ENCODE data around the gene SCYL3.
"Not testable (repeated sequence)": the region's sequence is repeated elsewhere in the genome, so short reads cannot be mapped to it uniquely, and the experiment has no call there.

The SCYL3 gene, protein sequence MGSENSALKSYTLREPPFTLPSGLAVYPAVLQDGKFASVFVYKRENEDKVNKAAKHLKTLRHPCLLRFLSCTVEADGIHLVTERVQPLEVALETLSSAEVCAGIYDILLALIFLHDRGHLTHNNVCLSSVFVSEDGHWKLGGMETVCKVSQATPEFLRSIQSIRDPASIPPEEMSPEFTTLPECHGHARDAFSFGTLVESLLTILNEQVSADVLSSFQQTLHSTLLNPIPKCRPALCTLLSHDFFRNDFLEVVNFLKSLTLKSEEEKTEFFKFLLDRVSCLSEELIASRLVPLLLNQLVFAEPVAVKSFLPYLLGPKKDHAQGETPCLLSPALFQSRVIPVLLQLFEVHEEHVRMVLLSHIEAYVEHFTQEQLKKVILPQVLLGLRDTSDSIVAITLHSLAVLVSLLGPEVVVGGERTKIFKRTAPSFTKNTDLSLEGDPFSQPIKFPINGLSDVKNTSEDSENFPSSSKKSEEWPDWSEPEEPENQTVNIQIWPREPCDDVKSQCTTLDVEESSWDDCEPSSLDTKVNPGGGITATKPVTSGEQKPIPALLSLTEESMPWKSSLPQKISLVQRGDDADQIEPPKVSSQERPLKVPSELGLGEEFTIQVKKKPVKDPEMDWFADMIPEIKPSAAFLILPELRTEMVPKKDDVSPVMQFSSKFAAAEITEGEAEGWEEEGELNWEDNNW

GRCh38 chr1:169893645-169894423, at the start of gene SCYL3:
Gene SCYL3, minus strand, starts transcription at chr1:169893896. Its CDS starts 5,056 bp downstream, at chr1:169888840.
- DNase-seq, result peak; percentile 84 to 94

DNA sequence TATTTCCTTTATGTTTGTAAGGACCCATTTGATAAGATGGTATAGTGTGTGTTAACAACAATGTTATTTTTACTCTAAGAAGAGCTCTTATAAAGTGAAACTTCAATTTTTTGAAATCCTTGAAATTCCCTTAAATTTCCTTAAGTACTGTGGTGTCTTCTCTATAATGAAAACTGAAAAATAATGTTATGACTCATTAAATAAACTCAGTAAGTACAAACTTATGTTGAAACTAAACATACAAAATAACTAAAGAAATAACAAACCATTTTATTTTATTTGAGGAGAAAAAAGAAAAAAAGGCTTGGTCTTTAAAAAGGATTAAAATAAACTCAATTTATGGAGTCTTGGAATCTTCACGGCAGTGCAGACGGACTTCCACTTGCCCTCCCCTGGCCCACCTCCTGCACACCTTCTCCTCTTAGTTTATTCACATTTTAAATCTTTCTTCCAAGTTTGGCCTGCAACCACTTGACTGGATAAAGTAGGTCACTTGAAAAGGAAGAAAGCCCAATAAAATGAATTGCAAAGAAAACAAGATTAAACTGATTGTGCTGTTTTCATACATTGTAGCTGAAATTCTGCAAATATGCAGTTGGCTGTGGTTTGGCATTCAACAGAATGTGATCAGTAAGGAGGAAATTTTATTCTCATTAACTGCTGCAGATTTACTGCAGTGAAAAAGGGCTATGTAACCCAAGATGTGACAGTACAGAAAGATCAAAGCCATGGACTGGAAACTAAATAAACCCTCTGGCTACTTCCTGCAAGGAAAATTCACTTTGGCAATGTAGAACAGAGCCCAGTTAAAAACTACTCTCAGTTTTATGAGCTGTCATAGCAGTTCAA, 48.5 kb upstream of the SCYL3 start:
- DNase-seq, result no peak

GRCh38 chr1:169933984-169934725, 40.5 kb upstream of the SCYL3 start:
- no peak for DNase-seq

- no peak for DNase-seq
Measured at GRCh38 chr1:169931795-169932231, 38.1 kb upstream of the SCYL3 start.

DNA sequence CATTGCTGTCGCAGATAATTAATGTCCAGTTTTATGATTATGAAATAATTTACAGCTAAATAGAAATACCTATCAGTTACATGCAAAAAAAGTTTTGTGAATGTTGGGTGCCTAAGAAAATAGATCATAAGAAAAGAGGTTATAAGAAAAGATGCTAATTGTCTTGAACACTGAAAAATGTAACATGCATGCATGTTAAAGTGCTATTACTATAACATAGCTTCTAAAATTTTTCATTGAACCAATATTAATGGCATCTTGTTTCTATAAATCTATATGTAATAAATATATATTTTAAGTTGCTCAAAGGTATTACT, 35.5 kb upstream of the SCYL3 start:
- DNase-seq, result no peak

DNA sequence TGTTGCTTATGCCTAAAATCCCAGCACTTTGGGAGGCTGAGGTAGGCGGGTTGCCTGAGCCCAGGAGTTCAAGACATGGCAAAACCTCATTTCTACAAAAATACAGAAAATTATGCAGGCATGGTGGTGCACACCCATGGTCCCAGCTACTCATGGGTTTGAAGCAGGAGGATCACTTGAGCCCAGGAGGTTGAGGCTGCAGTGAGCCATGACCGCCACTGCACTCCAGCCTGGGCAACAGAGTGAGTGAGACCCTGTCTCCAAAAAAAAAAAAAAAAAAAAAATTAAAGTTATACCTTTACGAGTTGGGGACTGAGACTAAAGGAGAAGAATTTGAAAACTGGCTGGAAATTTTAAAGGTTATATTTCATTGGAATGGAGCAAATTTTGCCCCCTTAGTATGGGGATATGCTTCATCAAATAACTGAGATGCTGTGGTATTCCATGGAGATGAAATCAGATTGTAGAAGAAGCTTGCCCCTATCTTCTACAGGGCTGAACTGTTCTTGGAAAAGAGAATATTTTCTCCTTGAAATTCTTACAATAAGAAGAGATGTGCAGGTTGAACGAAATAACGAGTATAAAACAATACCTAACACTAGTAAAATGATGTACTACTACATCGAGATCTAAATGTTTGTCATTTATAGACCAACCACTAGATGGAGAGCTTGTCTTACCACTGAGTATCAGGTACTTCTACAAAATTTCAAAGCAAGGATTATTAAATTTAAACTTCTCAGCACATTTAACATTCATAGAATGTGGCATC, 34.9 kb upstream of the SCYL3 start:
- DNase-seq, result peak in 1 of 2 donors; percentile 35

GRCh38 chr1:169925505-169926482, 32.1 kb upstream of the SCYL3 start:
- DNase-seq, result no peak

GRCh38 chr1:169924829-169925228, 31.1 kb upstream of the SCYL3 start:
- no peak for DNase-seq

- no peak for DNase-seq
Measured at GRCh38 chr1:169924063-169924462, 30.4 kb upstream of the SCYL3 start.

DNA sequence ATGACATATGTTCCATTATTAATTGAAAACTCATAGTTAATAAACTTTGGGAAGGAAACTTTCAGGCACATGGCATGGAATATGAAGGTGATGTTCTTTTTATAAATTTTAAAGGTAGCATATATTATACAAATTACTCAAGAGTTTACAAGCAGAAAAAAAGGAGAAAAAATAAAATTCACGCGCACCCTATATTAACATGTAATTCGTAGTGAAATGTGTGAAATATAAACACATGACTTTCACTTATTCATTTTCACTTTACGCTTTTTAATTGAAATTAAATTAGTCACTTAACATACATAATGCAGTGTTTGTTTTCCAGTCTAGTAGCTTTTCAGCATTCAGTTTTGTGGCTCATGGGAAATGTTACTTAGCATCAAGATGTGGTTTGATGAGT, 27.4 kb upstream of the SCYL3 start:
- no peak for DNase-seq

- DNase-seq, result no peak
Measured at GRCh38 chr1:169918927-169919326, 25.2 kb upstream of the SCYL3 start.

- DNase-seq, result not testable (repeated sequence)
Measured at GRCh38 chr1:169918220-169918619, 24.5 kb upstream of the SCYL3 start.

GRCh38 chr1:169915150-169915549, 21.5 kb upstream of the SCYL3 start:
- no peak for DNase-seq

- no peak for DNase-seq
Measured at GRCh38 chr1:169914531-169914930, 20.8 kb upstream of the SCYL3 start.

DNA sequence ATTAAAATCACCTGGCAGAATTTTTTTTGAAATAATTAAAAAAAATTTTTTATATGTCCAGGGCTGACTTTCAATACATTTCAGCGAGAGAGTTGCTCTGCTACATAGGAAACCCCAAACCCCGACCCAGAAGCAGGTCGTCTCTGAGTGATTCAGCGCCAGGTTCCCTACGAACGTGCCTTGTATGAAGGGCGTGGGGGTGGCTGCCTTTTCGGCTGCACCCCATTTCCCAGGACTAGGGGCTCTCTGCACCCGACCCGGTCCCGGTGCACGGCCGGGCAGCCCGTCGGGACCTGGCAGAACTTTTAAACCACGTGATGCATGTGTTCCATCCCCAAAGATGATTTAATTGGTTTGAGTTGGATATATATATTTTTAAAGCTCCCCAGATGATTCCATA, 15.8 kb upstream of the SCYL3 start:
- no peak for DNase-seq

DNA sequence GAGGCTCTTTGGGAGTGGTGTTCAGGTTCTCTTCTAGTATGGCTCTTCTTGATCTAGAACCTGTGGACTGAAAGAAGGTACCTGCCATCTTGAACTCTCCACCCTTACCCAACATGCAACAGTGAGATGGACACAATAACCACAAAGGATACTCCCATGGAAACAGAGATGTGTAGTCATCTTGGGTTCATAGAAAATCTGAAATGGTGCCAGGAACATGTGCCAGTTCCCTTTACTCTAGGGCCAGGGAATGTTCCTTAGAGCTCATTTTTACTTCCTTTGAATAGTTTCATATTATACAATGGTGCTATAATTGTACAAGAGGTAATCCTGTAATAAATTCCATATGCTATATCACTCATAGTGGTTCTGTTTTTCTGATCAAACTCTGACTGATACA, 13.2 kb upstream of the SCYL3 start:
- DNase-seq, result no peak

- DNase-seq, result no peak
Measured at GRCh38 chr1:169904834-169905233, 11.1 kb upstream of the SCYL3 start.

GRCh38 chr1:169902751-169903150, 9.1 kb upstream of the SCYL3 start:
- DNase-seq, result no peak

DNA sequence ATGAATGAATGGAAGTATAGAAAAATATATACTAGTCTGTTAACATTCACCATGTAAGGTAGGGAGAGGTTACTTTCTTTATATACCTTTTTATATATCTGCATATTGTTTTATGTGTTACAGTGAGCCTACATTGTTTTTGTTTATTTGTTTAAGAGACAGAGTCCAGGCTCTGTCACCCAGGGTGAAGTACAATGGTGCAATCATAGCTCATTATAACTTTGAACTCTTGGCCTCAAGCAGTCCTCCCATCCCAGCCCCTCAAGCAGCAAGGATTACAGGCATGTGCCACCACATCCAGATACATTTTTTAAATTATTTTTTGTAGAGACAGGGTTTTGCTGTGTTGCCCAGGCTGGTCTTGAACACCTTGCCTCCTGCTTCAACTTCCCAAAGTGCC, 7.4 kb upstream of the SCYL3 start:
- DNase-seq, result no peak

- DNase-seq, result no peak
Measured at GRCh38 chr1:169900571-169900970, 6.9 kb upstream of the SCYL3 start.
